ENCODE results near the gene DCHS1. TPM values are rescaled to one million over a fixed set of nuclear protein-coding genes. Genes with fewer than 3 reads are reported as not detected.

Gene DCHS1
- total and polyA plus RNA-seq, 2 of the 13 experiments (the other 11 are each of a cell fraction or from before 2014, with no cell fraction given) = under 0.01 to 0.03 TPM

DNA sequence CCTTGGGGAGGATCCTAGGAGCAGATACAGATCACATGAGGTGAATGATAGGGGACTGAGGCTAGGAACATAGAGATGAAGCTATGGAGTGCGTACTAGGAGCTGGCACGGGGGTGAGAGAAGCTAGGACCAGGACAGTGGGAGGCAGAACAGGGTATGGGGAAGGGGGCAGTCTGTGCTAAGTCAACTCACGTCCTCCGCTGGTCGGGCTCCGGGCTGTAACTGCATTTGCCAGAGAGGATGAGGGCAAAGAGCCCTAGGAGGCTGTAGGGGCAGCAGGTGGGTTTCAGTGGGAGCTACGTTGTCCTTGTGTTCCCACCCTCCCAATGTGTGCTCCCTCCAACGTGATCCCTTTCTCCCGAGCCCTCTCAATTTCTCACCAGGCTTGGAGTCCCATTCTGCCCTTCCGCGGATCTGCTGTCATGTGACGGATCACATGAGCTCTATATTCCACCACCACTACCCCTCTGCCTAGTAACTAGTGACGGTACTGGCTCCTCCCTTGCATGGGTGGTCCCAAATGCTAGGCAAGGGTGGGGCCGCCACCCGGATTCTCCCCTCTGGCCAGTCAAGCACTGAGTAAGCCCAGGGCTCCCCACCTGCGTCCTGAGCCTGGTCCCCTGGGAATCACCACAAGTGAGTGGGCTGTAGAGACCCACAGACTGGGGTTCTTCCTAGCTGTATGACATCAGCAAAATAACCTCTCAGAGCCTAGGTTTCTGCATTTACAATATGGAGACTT is 36.4 kb downstream of the DCHS1 start, which contains the start of gene TPP1 (continued):
- TF ChIP-seq, protein P1, sequence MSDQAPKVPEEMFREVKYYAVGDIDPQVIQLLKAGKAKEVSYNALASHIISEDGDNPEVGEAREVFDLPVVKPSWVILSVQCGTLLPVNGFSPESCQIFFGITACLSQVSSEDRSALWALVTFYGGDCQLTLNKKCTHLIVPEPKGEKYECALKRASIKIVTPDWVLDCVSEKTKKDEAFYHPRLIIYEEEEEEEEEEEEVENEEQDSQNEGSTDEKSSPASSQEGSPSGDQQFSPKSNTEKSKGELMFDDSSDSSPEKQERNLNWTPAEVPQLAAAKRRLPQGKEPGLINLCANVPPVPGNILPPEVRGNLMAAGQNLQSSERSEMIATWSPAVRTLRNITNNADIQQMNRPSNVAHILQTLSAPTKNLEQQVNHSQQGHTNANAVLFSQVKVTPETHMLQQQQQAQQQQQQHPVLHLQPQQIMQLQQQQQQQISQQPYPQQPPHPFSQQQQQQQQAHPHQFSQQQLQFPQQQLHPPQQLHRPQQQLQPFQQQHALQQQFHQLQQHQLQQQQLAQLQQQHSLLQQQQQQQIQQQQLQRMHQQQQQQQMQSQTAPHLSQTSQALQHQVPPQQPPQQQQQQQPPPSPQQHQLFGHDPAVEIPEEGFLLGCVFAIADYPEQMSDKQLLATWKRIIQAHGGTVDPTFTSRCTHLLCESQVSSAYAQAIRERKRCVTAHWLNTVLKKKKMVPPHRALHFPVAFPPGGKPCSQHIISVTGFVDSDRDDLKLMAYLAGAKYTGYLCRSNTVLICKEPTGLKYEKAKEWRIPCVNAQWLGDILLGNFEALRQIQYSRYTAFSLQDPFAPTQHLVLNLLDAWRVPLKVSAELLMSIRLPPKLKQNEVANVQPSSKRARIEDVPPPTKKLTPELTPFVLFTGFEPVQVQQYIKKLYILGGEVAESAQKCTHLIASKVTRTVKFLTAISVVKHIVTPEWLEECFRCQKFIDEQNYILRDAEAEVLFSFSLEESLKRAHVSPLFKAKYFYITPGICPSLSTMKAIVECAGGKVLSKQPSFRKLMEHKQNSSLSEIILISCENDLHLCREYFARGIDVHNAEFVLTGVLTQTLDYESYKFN (CRISPR knock-in tag; conservative IDR thresholded peaks at IDR 0.05) = 0 out of 2 replicates have a peak, but pooled peaks have one; percentile 15
- peak; percentile 68; the same call in 1 of the 2 replicates for TF ChIP-seq DR1 (CRISPR knock-in tag; IDR thresholded peaks at IDR 0.05)
- 0 out of 2 replicates have a peak, but pooled peaks have one; percentile 46 for TF ChIP-seq HOXA5 (CRISPR knock-in tag; IDR thresholded peaks at IDR 0.05)
- TF ChIP-seq, protein P2, sequence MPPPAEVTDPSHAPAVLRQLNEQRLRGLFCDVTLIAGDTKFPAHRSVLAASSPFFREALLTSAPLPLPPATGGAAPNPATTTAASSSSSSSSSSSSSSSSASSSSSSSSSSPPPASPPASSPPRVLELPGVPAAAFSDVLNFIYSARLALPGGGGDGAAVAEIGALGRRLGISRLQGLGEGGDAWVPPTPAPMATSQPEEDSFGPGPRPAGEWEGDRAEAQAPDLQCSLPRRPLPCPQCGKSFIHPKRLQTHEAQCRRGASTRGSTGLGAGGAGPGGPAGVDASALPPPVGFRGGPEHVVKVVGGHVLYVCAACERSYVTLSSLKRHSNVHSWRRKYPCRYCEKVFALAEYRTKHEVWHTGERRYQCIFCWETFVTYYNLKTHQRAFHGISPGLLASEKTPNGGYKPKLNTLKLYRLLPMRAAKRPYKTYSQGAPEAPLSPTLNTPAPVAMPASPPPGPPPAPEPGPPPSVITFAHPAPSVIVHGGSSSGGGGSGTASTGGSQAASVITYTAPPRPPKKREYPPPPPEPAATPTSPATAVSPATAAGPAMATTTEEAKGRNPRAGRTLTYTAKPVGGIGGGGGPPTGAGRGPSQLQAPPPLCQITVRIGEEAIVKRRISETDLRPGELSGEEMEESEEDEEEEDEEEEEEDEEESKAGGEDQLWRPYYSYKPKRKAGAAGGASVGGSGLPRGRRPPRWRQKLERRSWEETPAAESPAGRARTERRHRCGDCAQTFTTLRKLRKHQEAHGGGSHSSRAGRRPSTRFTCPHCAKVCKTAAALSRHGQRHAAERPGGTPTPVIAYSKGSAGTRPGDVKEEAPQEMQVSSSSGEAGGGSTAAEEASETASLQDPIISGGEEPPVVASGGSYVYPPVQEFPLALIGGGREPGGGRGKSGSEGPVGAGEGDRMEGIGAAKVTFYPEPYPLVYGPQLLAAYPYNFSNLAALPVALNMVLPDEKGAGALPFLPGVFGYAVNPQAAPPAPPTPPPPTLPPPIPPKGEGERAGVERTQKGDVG (CRISPR knock-in tag; IDR thresholded peaks at IDR 0.05; ENCODE audit: borderline replicate concordance) = no peak
- no peak for TF ChIP-seq ZNF782 (CRISPR knock-in tag; IDR thresholded peaks at IDR 0.05; ENCODE audit: borderline replicate concordance)
- TF ChIP-seq, protein P3, sequence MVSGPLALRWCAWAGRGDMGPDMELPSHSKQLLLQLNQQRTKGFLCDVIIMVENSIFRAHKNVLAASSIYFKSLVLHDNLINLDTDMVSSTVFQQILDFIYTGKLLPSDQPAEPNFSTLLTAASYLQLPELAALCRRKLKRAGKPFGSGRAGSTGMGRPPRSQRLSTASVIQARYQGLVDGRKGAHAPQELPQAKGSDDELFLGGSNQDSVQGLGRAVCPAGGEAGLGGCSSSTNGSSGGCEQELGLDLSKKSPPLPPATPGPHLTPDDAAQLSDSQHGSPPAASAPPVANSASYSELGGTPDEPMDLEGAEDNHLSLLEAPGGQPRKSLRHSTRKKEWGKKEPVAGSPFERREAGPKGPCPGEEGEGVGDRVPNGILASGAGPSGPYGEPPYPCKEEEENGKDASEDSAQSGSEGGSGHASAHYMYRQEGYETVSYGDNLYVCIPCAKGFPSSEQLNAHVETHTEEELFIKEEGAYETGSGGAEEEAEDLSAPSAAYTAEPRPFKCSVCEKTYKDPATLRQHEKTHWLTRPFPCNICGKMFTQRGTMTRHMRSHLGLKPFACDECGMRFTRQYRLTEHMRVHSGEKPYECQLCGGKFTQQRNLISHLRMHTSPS (CRISPR knock-in tag; IDR thresholded peaks at IDR 0.05; ENCODE audit: low read depth) = no peak
- no peak for TF ChIP-seq CCDC6 (CRISPR knock-in tag; IDR thresholded peaks at IDR 0.05)
- peak; percentile 65; the same call in 1 of the 2 replicates for TF ChIP-seq AHR (CRISPR knock-in tag; IDR thresholded peaks at IDR 0.05)
- TF ChIP-seq, protein P4, sequence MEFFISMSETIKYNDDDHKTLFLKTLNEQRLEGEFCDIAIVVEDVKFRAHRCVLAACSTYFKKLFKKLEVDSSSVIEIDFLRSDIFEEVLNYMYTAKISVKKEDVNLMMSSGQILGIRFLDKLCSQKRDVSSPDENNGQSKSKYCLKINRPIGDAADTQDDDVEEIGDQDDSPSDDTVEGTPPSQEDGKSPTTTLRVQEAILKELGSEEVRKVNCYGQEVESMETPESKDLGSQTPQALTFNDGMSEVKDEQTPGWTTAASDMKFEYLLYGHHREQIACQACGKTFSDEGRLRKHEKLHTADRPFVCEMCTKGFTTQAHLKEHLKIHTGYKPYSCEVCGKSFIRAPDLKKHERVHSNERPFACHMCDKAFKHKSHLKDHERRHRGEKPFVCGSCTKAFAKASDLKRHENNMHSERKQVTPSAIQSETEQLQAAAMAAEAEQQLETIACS (CRISPR knock-in tag; IDR thresholded peaks at IDR 0.05) = no peak
- no peak for TF ChIP-seq ZNF550 (CRISPR knock-in tag; IDR thresholded peaks at IDR 0.05; ENCODE audit: borderline replicate concordance)
- no peak for TF ChIP-seq ZFP41 (CRISPR knock-in tag; IDR thresholded peaks at IDR 0.05; ENCODE audit: borderline replicate concordance)
- TF ChIP-seq, protein P5, sequence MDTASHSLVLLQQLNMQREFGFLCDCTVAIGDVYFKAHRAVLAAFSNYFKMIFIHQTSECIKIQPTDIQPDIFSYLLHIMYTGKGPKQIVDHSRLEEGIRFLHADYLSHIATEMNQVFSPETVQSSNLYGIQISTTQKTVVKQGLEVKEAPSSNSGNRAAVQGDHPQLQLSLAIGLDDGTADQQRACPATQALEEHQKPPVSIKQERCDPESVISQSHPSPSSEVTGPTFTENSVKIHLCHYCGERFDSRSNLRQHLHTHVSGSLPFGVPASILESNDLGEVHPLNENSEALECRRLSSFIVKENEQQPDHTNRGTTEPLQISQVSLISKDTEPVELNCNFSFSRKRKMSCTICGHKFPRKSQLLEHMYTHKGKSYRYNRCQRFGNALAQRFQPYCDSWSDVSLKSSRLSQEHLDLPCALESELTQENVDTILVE (CRISPR knock-in tag; IDR thresholded peaks at IDR 0.05) = no peak
- no peak for TF ChIP-seq SRSF9 (IDR thresholded peaks at IDR 0.05; ENCODE audit: borderline replicate concordance, insufficient read depth, low read depth, low read length, poor library complexity, severe bottlenecking)
- TF ChIP-seq HCFC1 (IDR thresholded peaks at IDR 0.05; ENCODE audit: low read depth, low read length) = no peak; the same call in 1 of the 2 replicates
- TF ChIP-seq RXRB (CRISPR knock-in tag; IDR thresholded peaks at IDR 0.05; ENCODE audit: borderline replicate concordance) = no peak
- TF ChIP-seq KLF11 (CRISPR knock-in tag; IDR thresholded peaks at IDR 0.05) = 0 out of 2 replicates have a peak, but pooled peaks have one; percentile 34
- TF ChIP-seq CREM (IDR thresholded peaks at IDR 0.05) = peak; percentile 96
- TF ChIP-seq CREM (CRISPR knock-in tag; IDR thresholded peaks at IDR 0.05) = peak; percentile 52; the same call in 1 of the 2 replicates
